Measurements from ENCODE around the gene SPC25. TPM values are rescaled to one million over a fixed set of nuclear protein-coding genes. Genes with fewer than 3 reads are reported as not detected.

The SPC25 gene
- total and polyA plus RNA-seq, 9 of the 15 experiments (the other 6 are each of a cell fraction or from before 2014, with no cell fraction given) = 44.8 to 100 (median 75.0) TPM

DNA sequence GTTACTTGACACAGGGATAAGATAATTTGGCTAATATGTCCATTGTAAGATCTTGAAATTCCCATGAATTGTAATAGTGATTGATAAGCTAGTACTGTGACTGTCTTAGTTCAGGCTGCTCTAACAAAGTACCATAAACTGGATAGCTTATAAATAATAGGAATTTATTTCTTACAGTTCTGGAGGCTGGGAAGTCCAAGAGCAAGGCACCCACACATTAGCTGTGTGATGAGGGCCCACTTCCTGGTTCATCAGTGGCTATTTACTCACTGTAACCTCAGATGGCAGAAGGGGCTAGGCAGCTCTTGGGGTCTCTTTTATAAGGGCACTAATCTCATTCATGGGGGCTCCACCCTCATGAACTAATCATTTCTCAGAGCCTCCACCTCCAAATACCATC lies 59.3 kb downstream of the SPC25 start:
- Histone ChIP-seq H3K4me1 (replicated peaks in 1 of 2; ENCODE audit: control insufficient read depth in 2 of 2, insufficient read depth in 2 of 2, low read length in 2 of 2) (no peaks in the 10 kb centered on the region), H3K4me3 (no peak overlapping the region), H3K27ac (ENCODE audit: extremely low read depth, low read depth, low read length) (no peak overlapping the region), H3K4me2 (ENCODE audit: insufficient read depth, low read length) (no peak overlapping the region), H3K9me3 (replicated peaks; ENCODE audit: control insufficient read depth, insufficient read depth, low read depth, low read length) (no peaks in the 10 kb centered on the region), H4K20me1 (replicated peaks; ENCODE audit: control insufficient read depth, insufficient read depth, low read length) (no peaks in the 10 kb centered on the region), H3K36me3 (ENCODE audit: control insufficient read depth, insufficient read depth, low read length) (peaks cover 63% of the 10 kb centered on the region), H3K9me1 (ENCODE audit: control insufficient read depth, insufficient read depth, low read length) (no peaks in the 10 kb centered on the region), H2AFZ (ENCODE audit: low read depth, low read length) (no peak overlapping the region), H3K79me2 (ENCODE audit: control insufficient read depth, insufficient read depth, low read length) (no peaks in the 10 kb centered on the region), H3K27me3 (ENCODE audit: control insufficient read depth in 2 of 2, insufficient read depth in 2 of 2, low read length in 2 of 2) (no peaks in the 10 kb centered on the region), H3K9ac (ENCODE audit: insufficient read depth in 1 of 2, low read depth in 2 of 2, low read length in 2 of 2) (no peak overlapping the region)
- TF ChIP-seq RBM22 (IDR thresholded peaks at IDR 0.05; ENCODE audit: low read depth, low read length, poor library complexity, severe bottlenecking) (no peak), CREM (IDR thresholded peaks at IDR 0.05; ENCODE audit: low read depth) (no peak), RB1 (IDR thresholded peaks at IDR 0.05; ENCODE audit: low read depth) (no peak), MAFF (IDR thresholded peaks at IDR 0.05; ENCODE audit: low read length) (no peak), SIX5 (IDR thresholded peaks at IDR 0.05; ENCODE audit: borderline replicate concordance in 1 of 2, insufficient read depth in 1 of 2, low read depth in 1 of 2, low read length in 2 of 2) (no peak), SIN3B (IDR thresholded peaks at IDR 0.05; ENCODE audit: low read depth) (no peak), RCOR1 (IDR thresholded peaks at IDR 0.05; ENCODE audit: borderline replicate concordance in 1 of 2, low read depth in 2 of 2, low read length in 2 of 2) (no peak), SRSF7 (optimal IDR thresholded peaks at IDR 0.05; ENCODE audit: low read depth, low read length) (no peak), PHF20 (IDR thresholded peaks at IDR 0.05; ENCODE audit: partially characterized antibody) (no peak), ZNF778 (CRISPR knock-in tag; IDR thresholded peaks at IDR 0.05) (no peak), BCOR (IDR thresholded peaks at IDR 0.05) (no peak), SMC3 (conservative IDR thresholded peaks at IDR 0.05; ENCODE audit: insufficient read depth, low read depth, low read length) (no peak), POLR2AphosphoS5 (IDR thresholded peaks at IDR 0.05; ENCODE audit: control insufficient read depth, insufficient read depth, low read depth, low read length) (no peak), MYC (IDR thresholded peaks at IDR 0.05; ENCODE audit: low read depth, low read length) (no peak), MYC (CRISPR knock-in tag; IDR thresholded peaks at IDR 0.05; ENCODE audit: borderline replicate concordance, low read depth) (no peak), PTRF (tag; IDR thresholded peaks at IDR 0.05) (no peak)
- TF ChIP-seq, protein P1, sequence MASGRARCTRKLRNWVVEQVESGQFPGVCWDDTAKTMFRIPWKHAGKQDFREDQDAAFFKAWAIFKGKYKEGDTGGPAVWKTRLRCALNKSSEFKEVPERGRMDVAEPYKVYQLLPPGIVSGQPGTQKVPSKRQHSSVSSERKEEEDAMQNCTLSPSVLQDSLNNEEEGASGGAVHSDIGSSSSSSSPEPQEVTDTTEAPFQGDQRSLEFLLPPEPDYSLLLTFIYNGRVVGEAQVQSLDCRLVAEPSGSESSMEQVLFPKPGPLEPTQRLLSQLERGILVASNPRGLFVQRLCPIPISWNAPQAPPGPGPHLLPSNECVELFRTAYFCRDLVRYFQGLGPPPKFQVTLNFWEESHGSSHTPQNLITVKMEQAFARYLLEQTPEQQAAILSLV (tag; IDR thresholded peaks at IDR 0.05) = no peak
- TF ChIP-seq, protein P2, sequence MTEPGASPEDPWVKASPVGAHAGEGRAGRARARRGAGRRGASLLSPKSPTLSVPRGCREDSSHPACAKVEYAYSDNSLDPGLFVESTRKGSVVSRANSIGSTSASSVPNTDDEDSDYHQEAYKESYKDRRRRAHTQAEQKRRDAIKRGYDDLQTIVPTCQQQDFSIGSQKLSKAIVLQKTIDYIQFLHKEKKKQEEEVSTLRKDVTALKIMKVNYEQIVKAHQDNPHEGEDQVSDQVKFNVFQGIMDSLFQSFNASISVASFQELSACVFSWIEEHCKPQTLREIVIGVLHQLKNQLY (CRISPR knock-in tag; conservative IDR thresholded peaks at IDR 0.05) = no peak
- DNase-seq (ENCODE audit: extremely low read depth in 1 of 4, low spot score in 3 of 4) (no peak), FAIRE-seq (no peak), ATAC-seq (no peak)
- CTCF ChIA-PET (ENCODE audit: low intra/inter-chr PET ratio) = no interaction called here
- POLR2A ChIA-PET = interaction anchor here (1.1 to 1.3 kb wide), 2 partner anchors 9 kb away, joined by 3 to 4 read pairs; no protein-coding TSS in a partner anchor
- in situ Hi-C loops (cut with MboI) = no loop called here
- no TSS peak for BruUV-seq (replicated peaks)
- intact Hi-C loops (cut with micrococcal nuclease) = no loop called here

All from K562 (cell line).